Central memory CD8-positive, alpha-beta T cell (primary cell): Measurements from ENCODE around the gene SLC28A2.
"Not testable (repeated sequence)": the region's sequence is repeated elsewhere in the genome, so short reads cannot be mapped to it uniquely, and the experiment has no call there.

Experiments used
- ATAC-seq: fragments of 150-1000 bp; cut with Tn5 transposase; replicated peaks from 2 replicates; pipeline ENCODE4 v1.10.0; 2022; ENCODE audit warnings: mild to moderate bottlenecking, moderate FRiP score, moderate number of reproducible peaks; ENCODE audit not compliant: poor library complexity, severe bottlenecking; ENCODE audit errors: extremely low read depth
- DNase-seq, 2 donors: peaks; one replicate each; pipeline ENCODE4 v3.0.0; 2021; ENCODE audit warnings: low spot score in 2 of 2
- H3K27ac Mint-ChIP-seq: one replicate; pipeline ENCODE4 v1.8.0; 2022; ENCODE audit warnings: low read depth, mild to moderate bottlenecking, moderate library complexity, mixed read lengths
- H3K27me3 Mint-ChIP-seq: one replicate; pipeline ENCODE4 v1.8.0; 2022; ENCODE audit warnings: mixed read lengths
- H3K36me3 Mint-ChIP-seq: one replicate; pipeline ENCODE4 v1.8.0; 2022; ENCODE audit warnings: mild to moderate bottlenecking, moderate library complexity, mixed read lengths; ENCODE audit not compliant: insufficient read depth
- H3K4me1 Mint-ChIP-seq: one replicate; pipeline ENCODE4 v1.8.0; 2022; ENCODE audit warnings: mixed read lengths
- H3K4me3 Mint-ChIP-seq: one replicate; pipeline ENCODE4 v1.8.0; 2022; ENCODE audit warnings: mild to moderate bottlenecking, moderate library complexity, mixed read lengths
- H3K9me3 Mint-ChIP-seq: one replicate; pipeline ENCODE4 v1.8.0; 2022; ENCODE audit warnings: mixed read lengths

Gene SLC28A2

GRCh38 chr15:45231864-45232562 lies 20.0 kb upstream of the SLC28A2 start:
- no peaks in the 10 kb centered on the region for H3K4me1 Mint-ChIP-seq
- H3K27me3 Mint-ChIP-seq: peaks cover 46% of the 10 kb centered on the region
- H3K4me3 Mint-ChIP-seq: no peak overlapping the region
- no peak for DNase-seq
- no peak for ATAC-seq
- H3K36me3 Mint-ChIP-seq: no peaks in the 10 kb centered on the region
- H3K9me3 Mint-ChIP-seq: peaks cover 18% of the 10 kb centered on the region
- no peak overlapping the region for H3K27ac Mint-ChIP-seq

- peaks cover 51% of the 10 kb centered on the region for H3K27me3 Mint-ChIP-seq
- H3K9me3 Mint-ChIP-seq: peaks cover 30% of the 10 kb centered on the region
- H3K36me3 Mint-ChIP-seq: no peaks in the 10 kb centered on the region
- H3K27ac Mint-ChIP-seq: no peak overlapping the region
- H3K4me3 Mint-ChIP-seq: no peak overlapping the region
- no peaks in the 10 kb centered on the region for H3K4me1 Mint-ChIP-seq
- ATAC-seq (no peak), DNase-seq (no peak)
Measured at GRCh38 chr15:45234562-45235235, 17.3 kb upstream of the SLC28A2 start.

GRCh38 chr15:45236806-45237205 lies 15.2 kb upstream of the SLC28A2 start:
- not testable (repeated sequence) for H3K27ac Mint-ChIP-seq, DNase-seq, H3K36me3 Mint-ChIP-seq, ATAC-seq, H3K4me3 Mint-ChIP-seq, H3K4me1 Mint-ChIP-seq
- Mint-ChIP-seq H3K9me3 (peaks cover 36% of the 10 kb centered on the region), H3K27me3 (peaks cover 48% of the 10 kb centered on the region)

- H3K9me3 Mint-ChIP-seq: peaks cover 33% of the 10 kb centered on the region
- ATAC-seq: no peak
- no peak overlapping the region for H3K4me3 Mint-ChIP-seq
Measured at GRCh38 chr15:45242289-45242688, 9.7 kb upstream of the SLC28A2 start.

GRCh38 chr15:45249125-45249780 lies 2.8 kb upstream of the SLC28A2 start:
- no peak for DNase-seq
- no peak overlapping the region for H3K27ac Mint-ChIP-seq
- no peaks in the 10 kb centered on the region for H3K36me3 Mint-ChIP-seq
- no peak overlapping the region for H3K4me3 Mint-ChIP-seq
- no peak for ATAC-seq
- H3K27me3 Mint-ChIP-seq: peaks cover 7% of the 10 kb centered on the region
- H3K9me3 Mint-ChIP-seq: peaks cover 10% of the 10 kb centered on the region
- no peaks in the 10 kb centered on the region for H3K4me1 Mint-ChIP-seq

More at GRCh38 chr15:45242289-45242688, 9.7 kb upstream of the SLC28A2 start:
- no peaks in the 10 kb centered on the region for H3K36me3 Mint-ChIP-seq
- no peaks in the 10 kb centered on the region for H3K4me1 Mint-ChIP-seq
- peaks cover 29% of the 10 kb centered on the region for H3K27me3 Mint-ChIP-seq
- no peak overlapping the region for H3K27ac Mint-ChIP-seq
- DNase-seq: no peak

GRCh38 chr15:45253330-45253729 lies 1.3 kb downstream of the SLC28A2 start:
- H3K4me1 Mint-ChIP-seq: no peaks in the 10 kb centered on the region

GRCh38 chr15:45254405-45254804 lies 2.4 kb downstream of the SLC28A2 start:
- DNase-seq (no peak), ATAC-seq (no peak)
- H3K27me3 Mint-ChIP-seq: no peaks in the 10 kb centered on the region
- H3K27ac Mint-ChIP-seq: no peak overlapping the region
- no peaks in the 10 kb centered on the region for H3K4me1 Mint-ChIP-seq
- no peaks in the 10 kb centered on the region for H3K36me3 Mint-ChIP-seq
- H3K4me3 Mint-ChIP-seq: no peak overlapping the region
- no peaks in the 10 kb centered on the region for H3K9me3 Mint-ChIP-seq

More at GRCh38 chr15:45253330-45253729, 1.3 kb downstream of the SLC28A2 start:
- Mint-ChIP-seq H3K36me3 (no peaks in the 10 kb centered on the region), H3K4me3 (no peak overlapping the region), H3K9me3 (no peaks in the 10 kb centered on the region), H3K27ac (no peak overlapping the region), H3K27me3 (no peaks in the 10 kb centered on the region)
- no peak for DNase-seq
- no peak for ATAC-seq

GRCh38 chr15:45254824-45255223 lies 2.8 kb downstream of the SLC28A2 start:
- H3K27ac Mint-ChIP-seq, H3K27me3 Mint-ChIP-seq, H3K4me1 Mint-ChIP-seq, ATAC-seq, H3K36me3 Mint-ChIP-seq, H3K9me3 Mint-ChIP-seq, H3K4me3 Mint-ChIP-seq, DNase-seq: not testable (repeated sequence)

- ATAC-seq (no peak), DNase-seq (no peak)
- Mint-ChIP-seq H3K27me3 (no peaks in the 10 kb centered on the region), H3K36me3 (no peaks in the 10 kb centered on the region), H3K27ac (no peak overlapping the region), H3K4me1 (no peaks in the 10 kb centered on the region), H3K9me3 (no peaks in the 10 kb centered on the region), H3K4me3 (no peak overlapping the region)
Measured at GRCh38 chr15:45259796-45260195, 7.8 kb downstream of the SLC28A2 start.

GRCh38 chr15:45262906-45263461 lies 10.9 kb downstream of the SLC28A2 start:
- Mint-ChIP-seq H3K9me3 (no peaks in the 10 kb centered on the region), H3K36me3 (no peaks in the 10 kb centered on the region), H3K27me3 (no peaks in the 10 kb centered on the region), H3K4me3 (no peak overlapping the region), H3K27ac (no peak overlapping the region), H3K4me1 (no peaks in the 10 kb centered on the region)
- DNase-seq: no peak
- ATAC-seq: no peak

GRCh38 chr15:45263854-45264253 lies 11.8 kb downstream of the SLC28A2 start:
- Mint-ChIP-seq H3K4me1 (no peaks in the 10 kb centered on the region), H3K9me3 (no peaks in the 10 kb centered on the region), H3K27me3 (no peaks in the 10 kb centered on the region), H3K36me3 (no peaks in the 10 kb centered on the region), H3K27ac (no peak overlapping the region), H3K4me3 (no peak overlapping the region)
- no peak for ATAC-seq
- DNase-seq: no peak

- Mint-ChIP-seq H3K27ac (no peak overlapping the region), H3K9me3 (no peaks in the 10 kb centered on the region), H3K4me3 (no peak overlapping the region), H3K27me3 (no peaks in the 10 kb centered on the region), H3K4me1 (no peaks in the 10 kb centered on the region), H3K36me3 (no peaks in the 10 kb centered on the region)
- DNase-seq (no peak), ATAC-seq (no peak)
Measured at GRCh38 chr15:45265506-45265905, 13.5 kb downstream of the SLC28A2 start.
